ENCODE results near the gene KIF26A. TPM values are rescaled to one million over a fixed set of nuclear protein-coding genes. Genes with fewer than 3 reads are reported as not detected.

KIF26A gene
- total and polyA plus RNA-seq, 2 of the 13 experiments (the other 11 are each of a cell fraction or from before 2014, with no cell fraction given), result not detected

DNA sequence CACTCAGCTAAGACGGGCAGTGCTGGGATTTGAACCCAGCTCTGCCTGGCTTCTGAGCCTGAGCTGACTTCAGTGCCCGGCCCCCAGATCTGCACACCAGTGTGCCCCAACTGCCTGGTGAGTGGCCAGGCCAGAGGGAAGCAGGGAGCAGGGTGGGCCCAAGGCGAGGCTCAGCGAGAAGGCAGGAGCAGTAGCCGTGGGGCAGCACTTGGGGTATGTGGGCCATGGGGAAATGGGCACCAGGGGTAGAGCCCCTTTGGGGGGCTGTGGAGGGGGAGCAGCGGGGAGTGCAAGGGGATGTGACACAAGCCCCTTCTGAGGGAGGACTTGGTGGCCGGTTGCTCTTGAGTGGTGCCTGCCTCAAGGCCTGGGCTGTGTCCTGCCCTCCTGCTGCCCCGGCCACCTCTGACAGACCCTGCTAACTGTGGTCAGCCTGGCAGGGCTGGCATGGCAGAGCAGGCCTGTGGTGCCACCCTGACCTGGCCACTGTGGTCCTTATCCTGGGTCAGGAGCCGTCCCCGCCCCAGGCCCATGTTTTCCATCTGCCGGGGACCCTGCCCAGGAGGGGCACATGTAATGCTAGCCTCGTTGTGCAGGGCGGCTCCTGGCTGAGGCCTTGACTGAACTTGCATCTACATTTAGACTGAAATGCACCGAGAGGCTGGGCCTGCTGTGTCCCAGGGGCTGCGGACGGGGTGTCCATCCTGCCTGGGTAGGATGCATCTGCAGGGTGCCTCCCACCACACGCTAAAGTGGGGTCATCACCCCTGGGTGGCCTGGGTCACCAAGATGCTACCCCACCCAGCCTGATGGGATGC is 90.5 kb downstream of the KIF26A start:
- Histone ChIP-seq H3K9ac (ENCODE audit: insufficient read depth, low read depth, low read length) (no peak overlapping the region), H3K27me3 (ENCODE audit: control insufficient read depth in 1 of 2, insufficient read depth in 2 of 2, low read length in 2 of 2) (peaks cover 0 to 3% of the 10 kb centered on the region in 2 experiments; a peak in 2 of 5 replicates), H4K20me1 (ENCODE audit: insufficient read depth, low read length) (no peaks in the 10 kb centered on the region), H3K9me3 (ENCODE audit: low read length) (peaks cover 27% of the 10 kb centered on the region), H2AFZ (ENCODE audit: low read length) (no peak overlapping the region), H3K27ac (ENCODE audit: extremely low read length, insufficient read depth, low read length) (no peak overlapping the region), H3K79me2 (ENCODE audit: insufficient read depth, low read length) (no peaks in the 10 kb centered on the region), H3K36me3 (replicated peaks in 1 of 2; ENCODE audit: control insufficient read depth in 1 of 2, insufficient read depth in 2 of 2, low read length in 2 of 2) (no peaks in the 10 kb centered on the region), H3K4me2 (ENCODE audit: low read depth, low read length) (no peak overlapping the region), H3K4me3 (replicated peaks in 1 of 3; ENCODE audit: insufficient read depth in 1 of 3, low read depth in 2 of 3, low read length in 3 of 3) (no peak overlapping the region), H3K4me1 (ENCODE audit: insufficient read depth, low read length) (no peaks in the 10 kb centered on the region)
- WGBS (ENCODE audit: low lambda C conversion rate), result 43% methylated on average over 8 of the region's 17 CpGs
- POLR2A ChIA-PET, result no interaction called here
- CTCF ChIA-PET (ENCODE audit: low intra/inter-chr PET ratio, low total read pairs), result no interaction called here
- in situ Hi-C loops (cut with HindIII; ENCODE audit: extremely low pct_ligation_motif_present, low pct_unique_long_range_greater_than_20kb) (no loop called here), intact Hi-C loops (cut with micrococcal nuclease; ENCODE audit: unreplicated experiment) (no loop called here)
- DNase-seq (ENCODE audit: low spot score), result no peak
- no TSS peak for BruUV-seq (replicated peaks)
- ATAC-seq, result no peak; the same call in 2 of the 3 replicates
- FAIRE-seq, result no peak
- TF ChIP-seq, protein P1, sequence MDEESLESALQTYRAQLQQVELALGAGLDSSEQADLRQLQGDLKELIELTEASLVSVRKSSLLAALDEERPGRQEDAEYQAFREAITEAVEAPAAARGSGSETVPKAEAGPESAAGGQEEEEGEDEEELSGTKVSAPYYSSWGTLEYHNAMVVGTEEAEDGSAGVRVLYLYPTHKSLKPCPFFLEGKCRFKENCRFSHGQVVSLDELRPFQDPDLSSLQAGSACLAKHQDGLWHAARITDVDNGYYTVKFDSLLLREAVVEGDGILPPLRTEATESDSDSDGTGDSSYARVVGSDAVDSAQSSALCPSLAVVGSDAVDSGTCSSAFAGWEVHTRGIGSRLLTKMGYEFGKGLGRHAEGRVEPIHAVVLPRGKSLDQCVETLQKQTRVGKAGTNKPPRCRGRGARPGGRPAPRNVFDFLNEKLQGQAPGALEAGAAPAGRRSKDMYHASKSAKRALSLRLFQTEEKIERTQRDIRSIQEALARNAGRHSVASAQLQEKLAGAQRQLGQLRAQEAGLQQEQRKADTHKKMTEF (CRISPR knock-in tag; IDR thresholded peaks at IDR 0.05), result no peak
- TF ChIP-seq IRX3 (CRISPR knock-in tag; IDR thresholded peaks at IDR 0.05; ENCODE audit: borderline replicate concordance, low read depth), result no peak
- TF ChIP-seq, protein P2, sequence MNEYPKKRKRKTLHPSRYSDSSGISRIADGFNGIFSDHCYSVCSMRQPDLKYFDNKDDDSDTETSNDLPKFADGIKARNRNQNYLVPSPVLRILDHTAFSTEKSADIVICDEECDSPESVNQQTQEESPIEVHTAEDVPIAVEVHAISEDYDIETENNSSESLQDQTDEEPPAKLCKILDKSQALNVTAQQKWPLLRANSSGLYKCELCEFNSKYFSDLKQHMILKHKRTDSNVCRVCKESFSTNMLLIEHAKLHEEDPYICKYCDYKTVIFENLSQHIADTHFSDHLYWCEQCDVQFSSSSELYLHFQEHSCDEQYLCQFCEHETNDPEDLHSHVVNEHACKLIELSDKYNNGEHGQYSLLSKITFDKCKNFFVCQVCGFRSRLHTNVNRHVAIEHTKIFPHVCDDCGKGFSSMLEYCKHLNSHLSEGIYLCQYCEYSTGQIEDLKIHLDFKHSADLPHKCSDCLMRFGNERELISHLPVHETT (CRISPR knock-in tag; conservative IDR thresholded peaks at IDR 0.05), result no peak
- no peak for TF ChIP-seq NONO (IDR thresholded peaks at IDR 0.05)
- TF ChIP-seq NONO (CRISPR knock-in tag; conservative IDR thresholded peaks at IDR 0.05), result no peak
- TF ChIP-seq SMC3 (IDR thresholded peaks at IDR 0.05; ENCODE audit: low read length), result no peak
- no peak for TF ChIP-seq REPIN1 (CRISPR knock-in tag; IDR thresholded peaks at IDR 0.05; ENCODE audit: borderline replicate concordance, low read depth)
- TF ChIP-seq FOXA3 (CRISPR knock-in tag; IDR thresholded peaks at IDR 0.05), result no peak
- TF ChIP-seq ZNF703 (CRISPR knock-in tag; IDR thresholded peaks at IDR 0.05; ENCODE audit: borderline replicate concordance), result no peak
- no peak for TF ChIP-seq CCAR2 (optimal IDR thresholded peaks at IDR 0.05; ENCODE audit: low read depth, low read length)
- TF ChIP-seq ZFAT (CRISPR knock-in tag; conservative IDR thresholded peaks at IDR 0.05), result no peak
- no peak for TF ChIP-seq TOE1 (CRISPR knock-in tag; IDR thresholded peaks at IDR 0.05)
- no peak for TF ChIP-seq MED1 (CRISPR knock-in tag; IDR thresholded peaks at IDR 0.05)
- TF ChIP-seq ZFP36L2 (CRISPR knock-in tag; IDR thresholded peaks at IDR 0.05), result no peak
- TF ChIP-seq CREB3 (CRISPR knock-in tag; IDR thresholded peaks at IDR 0.05), result no peak
- TF ChIP-seq DBP (CRISPR knock-in tag; IDR thresholded peaks at IDR 0.05; ENCODE audit: not compliant biosample characterization), result no peak
- TF ChIP-seq, protein P3, sequence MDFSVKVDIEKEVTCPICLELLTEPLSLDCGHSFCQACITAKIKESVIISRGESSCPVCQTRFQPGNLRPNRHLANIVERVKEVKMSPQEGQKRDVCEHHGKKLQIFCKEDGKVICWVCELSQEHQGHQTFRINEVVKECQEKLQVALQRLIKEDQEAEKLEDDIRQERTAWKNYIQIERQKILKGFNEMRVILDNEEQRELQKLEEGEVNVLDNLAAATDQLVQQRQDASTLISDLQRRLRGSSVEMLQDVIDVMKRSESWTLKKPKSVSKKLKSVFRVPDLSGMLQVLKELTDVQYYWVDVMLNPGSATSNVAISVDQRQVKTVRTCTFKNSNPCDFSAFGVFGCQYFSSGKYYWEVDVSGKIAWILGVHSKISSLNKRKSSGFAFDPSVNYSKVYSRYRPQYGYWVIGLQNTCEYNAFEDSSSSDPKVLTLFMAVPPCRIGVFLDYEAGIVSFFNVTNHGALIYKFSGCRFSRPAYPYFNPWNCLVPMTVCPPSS (IDR thresholded peaks at IDR 0.05), result no peak
- TF ChIP-seq ZNF614 (CRISPR knock-in tag; IDR thresholded peaks at IDR 0.05; ENCODE audit: borderline replicate concordance), result no peak
- TF ChIP-seq HNRNPUL1 (IDR thresholded peaks at IDR 0.05; ENCODE audit: low read depth, low read length), result no peak
- TF ChIP-seq SP4 (CRISPR knock-in tag; IDR thresholded peaks at IDR 0.05), result no peak

All from HepG2 (cell line).